Activated naive CD4-positive, alpha-beta T cell treated with anti-CD3 and anti-CD28 coated beads, Interleukin-2, amount 10 ng/mL, durations not matched to agents 7 days and 5 days (primary cell): Measurements from ENCODE around the gene FAM200B.

Experiments used
- CTCF ChIA-PET: fragments of 350-600 bp; sonication (Branson Sonifier 250); formaldehyde crosslinking; loops from one replicate; lab custom pipeline; 2021; ENCODE audit warnings: antibody characterized with exemption; lab: Charles Lee
- DNase-seq: peaks from one replicate; pipeline ENCODE4 v3.0.0-alpha.2; 2020
- H3K27ac Mint-ChIP-seq: one replicate; pipeline ENCODE4 v1.8.0; 2021; ENCODE audit warnings: mild to moderate bottlenecking, moderate library complexity, mixed read lengths
- H3K27me3 Mint-ChIP-seq: one replicate; pipeline ENCODE4 v1.8.0; 2021; ENCODE audit warnings: mild to moderate bottlenecking, mixed read lengths
- H3K36me3 Mint-ChIP-seq: one replicate; pipeline ENCODE4 v1.8.0; 2021; ENCODE audit warnings: mixed read lengths
- H3K4me1 Mint-ChIP-seq: one replicate; pipeline ENCODE4 v1.8.0; 2021; ENCODE audit warnings: mixed read lengths
- H3K4me3 Mint-ChIP-seq: one replicate; pipeline ENCODE4 v1.8.0; 2021; ENCODE audit warnings: mild to moderate bottlenecking, moderate library complexity, mixed read lengths
- H3K9me3 Mint-ChIP-seq: one replicate; pipeline ENCODE4 v1.8.0; 2021; ENCODE audit warnings: mixed read lengths

FAM200B gene

GRCh38 chr4:15695729-15696128 lies 14.1 kb downstream of the FAM200B start:
- no peaks in the 10 kb centered on the region for H3K36me3 Mint-ChIP-seq
- no peak for DNase-seq
- no peaks in the 10 kb centered on the region for H3K9me3 Mint-ChIP-seq
- no peak overlapping the region for H3K4me3 Mint-ChIP-seq
- no peak overlapping the region for H3K27ac Mint-ChIP-seq
- peaks cover 29% of the 10 kb centered on the region for H3K27me3 Mint-ChIP-seq
- CTCF ChIA-PET = no interaction called here
- H3K4me1 Mint-ChIP-seq = peaks cover 7% of the 10 kb centered on the region

- Mint-ChIP-seq H3K4me1 (peaks cover 7% of the 10 kb centered on the region), H3K36me3 (no peaks in the 10 kb centered on the region), H3K4me3 (no peak overlapping the region), H3K27me3 (peaks cover 40% of the 10 kb centered on the region), H3K27ac (no peak overlapping the region), H3K9me3 (no peaks in the 10 kb centered on the region)
- CTCF ChIA-PET = no interaction called here
- no peak for DNase-seq
These were observed 15.2 kb downstream of the FAM200B start for GRCh38 chr4:15696866-15697265.

GRCh38 chr4:15702941-15703403 lies 21.3 kb downstream of the FAM200B start, which contains the start of gene BST1:
BST1 (plus strand) TSS chr4:15703065; CDS start chr4:15703145, 80 bp downstream.
- Mint-ChIP-seq H3K36me3 (no peaks in the 10 kb centered on the region), H3K27ac (peak within 1 kb of the TSS; percentile 67), H3K9me3 (no peaks in the 10 kb centered on the region), H3K27me3 (peaks cover 64% of the 10 kb centered on the region), H3K4me1 (peaks cover 13% of the 10 kb centered on the region), H3K4me3 (peak within 1 kb of the TSS; percentile 84)
- CTCF ChIA-PET = no interaction called here
- DNase-seq = peak; percentile 70

DNA sequence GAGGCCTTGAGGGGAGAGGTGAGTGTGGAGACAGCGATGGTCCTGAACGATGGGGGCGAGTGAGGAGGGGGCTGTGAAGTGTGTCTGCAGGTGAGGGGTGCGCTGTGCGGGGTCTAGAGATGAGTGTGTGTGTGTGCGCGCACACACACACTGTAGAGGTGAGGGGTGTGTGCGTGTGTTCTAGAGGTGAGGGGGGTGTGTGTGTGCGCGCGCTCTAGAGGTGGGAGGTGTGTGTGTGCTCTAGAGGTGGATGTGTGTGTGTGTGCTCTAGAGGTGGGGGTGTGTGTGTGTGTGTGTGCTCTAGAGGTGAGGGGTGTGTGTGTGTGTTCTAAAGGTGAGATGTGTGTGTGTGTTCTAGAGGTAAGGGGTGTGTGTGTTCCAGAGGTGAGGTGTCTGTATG lies 21.8 kb downstream of the FAM200B start:
- Mint-ChIP-seq H3K4me3 (peak overlapping the region; percentile 84), H3K36me3 (no peaks in the 10 kb centered on the region), H3K4me1 (peaks cover 13% of the 10 kb centered on the region), H3K27ac (no peak overlapping the region), H3K9me3 (no peaks in the 10 kb centered on the region), H3K27me3 (peaks cover 64% of the 10 kb centered on the region)
- CTCF ChIA-PET = no interaction called here
- no peak for DNase-seq

DNA sequence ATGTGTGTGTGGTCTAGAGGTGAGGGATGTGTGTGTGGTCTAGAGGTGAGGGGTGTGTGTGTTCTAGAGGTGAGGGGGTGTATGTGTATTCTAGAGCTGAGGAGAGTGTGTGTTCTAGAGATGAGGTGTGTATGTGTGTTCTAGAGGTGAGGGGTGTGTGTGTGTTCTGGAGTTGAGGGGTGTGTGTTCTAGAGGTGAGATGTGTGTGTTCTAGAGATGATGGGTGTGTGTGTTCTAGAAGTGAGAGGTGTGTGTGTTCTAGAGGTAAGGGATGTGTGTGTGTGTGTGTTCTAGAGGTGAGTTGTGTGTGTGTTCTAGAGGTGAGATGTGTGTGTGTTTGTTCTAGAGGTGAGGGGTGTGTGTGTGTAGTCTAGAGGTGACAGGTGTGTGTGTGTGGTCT lies 22.5 kb downstream of the FAM200B start:
- no peaks in the 10 kb centered on the region for H3K9me3 Mint-ChIP-seq
- DNase-seq = no peak
- H3K4me3 Mint-ChIP-seq = peak overlapping the region; percentile 84
- H3K27ac Mint-ChIP-seq = no peak overlapping the region
- no peaks in the 10 kb centered on the region for H3K36me3 Mint-ChIP-seq
- CTCF ChIA-PET = no interaction called here
- peaks cover 13% of the 10 kb centered on the region for H3K4me1 Mint-ChIP-seq
- H3K27me3 Mint-ChIP-seq = peaks cover 60% of the 10 kb centered on the region

GRCh38 chr4:15706646-15707362 lies 25.2 kb downstream of the FAM200B start:
- Mint-ChIP-seq H3K36me3 (no peaks in the 10 kb centered on the region), H3K4me1 (peaks cover 13% of the 10 kb centered on the region), H3K4me3 (no peak overlapping the region), H3K27me3 (peaks cover 34% of the 10 kb centered on the region), H3K9me3 (no peaks in the 10 kb centered on the region), H3K27ac (no peak overlapping the region)
- CTCF ChIA-PET = no interaction called here
- no peak for DNase-seq

DNA sequence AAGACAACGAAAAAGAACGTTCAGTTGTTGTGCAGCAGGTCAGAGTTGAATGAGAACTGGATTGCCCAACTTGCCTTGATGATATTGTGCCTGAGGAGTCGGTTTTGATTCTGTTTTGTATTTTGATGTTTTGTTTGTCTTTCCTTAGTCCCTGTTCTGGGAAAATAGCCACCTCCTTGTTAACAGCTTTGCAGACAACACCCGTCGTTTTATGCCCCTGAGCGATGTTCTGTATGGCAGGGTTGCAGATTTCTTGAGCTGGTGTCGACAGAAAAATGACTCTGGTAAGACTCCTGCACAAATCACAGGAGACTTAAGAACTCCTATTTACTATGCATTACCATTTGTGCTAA lies 25.7 kb downstream of the FAM200B start:
- peaks cover 29% of the 10 kb centered on the region for H3K27me3 Mint-ChIP-seq
- no peak overlapping the region for H3K4me3 Mint-ChIP-seq
- CTCF ChIA-PET = no interaction called here
- no peaks in the 10 kb centered on the region for H3K36me3 Mint-ChIP-seq
- DNase-seq = no peak
- no peaks in the 10 kb centered on the region for H3K9me3 Mint-ChIP-seq
- no peak overlapping the region for H3K27ac Mint-ChIP-seq
- peaks cover 10% of the 10 kb centered on the region for H3K4me1 Mint-ChIP-seq

DNA sequence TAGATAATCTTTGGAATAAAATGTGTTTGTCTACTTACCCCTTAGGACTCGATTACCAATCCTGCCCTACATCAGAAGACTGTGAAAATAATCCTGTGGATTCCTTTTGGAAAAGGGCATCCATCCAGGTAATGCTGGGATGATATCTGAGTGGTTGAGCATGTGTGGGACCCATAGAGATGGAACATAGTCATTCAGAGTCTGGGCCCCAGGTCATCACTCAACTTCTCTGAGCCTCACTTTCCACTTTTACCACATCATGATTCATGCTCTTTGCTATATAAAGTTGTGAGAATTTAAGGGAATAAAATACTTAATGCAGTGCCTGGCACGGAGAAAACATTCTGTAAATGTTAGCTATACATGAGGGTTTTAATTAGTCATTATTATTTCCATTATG lies 30.1 kb downstream of the FAM200B start:
- Mint-ChIP-seq H3K9me3 (no peaks in the 10 kb centered on the region), H3K27me3 (no peaks in the 10 kb centered on the region), H3K36me3 (no peaks in the 10 kb centered on the region), H3K4me3 (no peak overlapping the region), H3K4me1 (no peaks in the 10 kb centered on the region), H3K27ac (no peak overlapping the region)
- DNase-seq = no peak
- CTCF ChIA-PET = interaction anchor here (1.6 kb wide), 1 partner anchor 244 kb away, joined by 4 read pairs; no protein-coding TSS in a partner anchor

DNA sequence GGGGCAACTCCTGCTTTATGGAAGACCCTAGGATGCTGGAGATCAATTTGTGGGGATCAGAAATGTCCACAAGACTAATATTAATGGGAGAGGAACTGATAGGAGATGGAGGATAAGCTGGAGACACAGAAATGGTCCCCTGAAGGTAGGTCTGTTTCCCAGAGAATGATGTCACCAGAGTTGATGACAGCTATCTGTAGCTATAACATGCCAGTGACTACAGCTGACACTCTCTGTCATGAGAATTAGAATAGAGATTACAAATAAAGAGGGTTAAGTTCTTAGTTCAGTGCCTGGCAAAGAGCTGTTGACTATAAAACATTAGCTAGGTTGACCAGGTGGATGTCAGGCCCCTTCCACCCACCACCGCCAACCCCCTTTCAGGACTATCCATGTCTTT lies 30.6 kb downstream of the FAM200B start:
- H3K4me1 Mint-ChIP-seq = no peaks in the 10 kb centered on the region
- H3K27me3 Mint-ChIP-seq = no peaks in the 10 kb centered on the region
- H3K4me3 Mint-ChIP-seq = no peak overlapping the region
- H3K9me3 Mint-ChIP-seq = no peaks in the 10 kb centered on the region
- CTCF ChIA-PET = no interaction called here
- no peak overlapping the region for H3K27ac Mint-ChIP-seq
- no peaks in the 10 kb centered on the region for H3K36me3 Mint-ChIP-seq
- DNase-seq = no peak

GRCh38 chr4:15714141-15714540 lies 32.5 kb downstream of the FAM200B start:
- H3K4me1 Mint-ChIP-seq = no peaks in the 10 kb centered on the region
- no peaks in the 10 kb centered on the region for H3K27me3 Mint-ChIP-seq
- DNase-seq = no peak
- no peaks in the 10 kb centered on the region for H3K9me3 Mint-ChIP-seq
- CTCF ChIA-PET = no interaction called here
- H3K4me3 Mint-ChIP-seq = no peak overlapping the region
- H3K36me3 Mint-ChIP-seq = no peaks in the 10 kb centered on the region
- no peak overlapping the region for H3K27ac Mint-ChIP-seq

GRCh38 chr4:15714646-15715435 lies 33.2 kb downstream of the FAM200B start:
- CTCF ChIA-PET = no interaction called here

GRCh38 chr4:15716115-15716514 lies 34.5 kb downstream of the FAM200B start:
- CTCF ChIA-PET = no interaction called here

More at GRCh38 chr4:15714646-15715435, 33.2 kb downstream of the FAM200B start:
- DNase-seq = no peak
- H3K4me1 Mint-ChIP-seq = no peaks in the 10 kb centered on the region
- no peaks in the 10 kb centered on the region for H3K36me3 Mint-ChIP-seq
- no peak overlapping the region for H3K4me3 Mint-ChIP-seq
- H3K9me3 Mint-ChIP-seq = no peaks in the 10 kb centered on the region
- H3K27ac Mint-ChIP-seq = no peak overlapping the region
- H3K27me3 Mint-ChIP-seq = peaks cover 4% of the 10 kb centered on the region

GRCh38 chr4:15717086-15717485 lies 35.5 kb downstream of the FAM200B start:
- Mint-ChIP-seq H3K9me3 (no peaks in the 10 kb centered on the region), H3K36me3 (no peaks in the 10 kb centered on the region), H3K27me3 (peaks cover 4% of the 10 kb centered on the region), H3K4me1 (no peaks in the 10 kb centered on the region), H3K27ac (no peak overlapping the region), H3K4me3 (no peak overlapping the region)
- CTCF ChIA-PET = no interaction called here
- no peak for DNase-seq

More at GRCh38 chr4:15716115-15716514, 34.5 kb downstream of the FAM200B start:
- Mint-ChIP-seq H3K27ac (no peak overlapping the region), H3K4me3 (no peak overlapping the region), H3K36me3 (no peaks in the 10 kb centered on the region), H3K9me3 (no peaks in the 10 kb centered on the region), H3K4me1 (no peaks in the 10 kb centered on the region), H3K27me3 (peaks cover 4% of the 10 kb centered on the region)
- DNase-seq = no peak

GRCh38 chr4:15717657-15718416 lies 36.2 kb downstream of the FAM200B start:
- Mint-ChIP-seq H3K36me3 (no peaks in the 10 kb centered on the region), H3K9me3 (no peaks in the 10 kb centered on the region), H3K27ac (no peak overlapping the region), H3K27me3 (peaks cover 4% of the 10 kb centered on the region), H3K4me3 (no peak overlapping the region), H3K4me1 (no peaks in the 10 kb centered on the region)
- CTCF ChIA-PET = no interaction called here
- DNase-seq = no peak
